Activated CD4-positive, alpha-beta memory T cell treated with anti-CD3 and anti-CD28 coated beads for 36 hours (primary cell): ENCODE results near the gene SERPINB13. TPM values are rescaled to one million over a fixed set of nuclear protein-coding genes. Genes with fewer than 3 reads are reported as not detected.

Experiments
- CTCF ChIA-PET: fragments of 350-600 bp; sonication (Branson Sonifier 250); formaldehyde crosslinking; loops from one replicate; lab custom pipeline; 2021; ENCODE audit warnings: antibody characterized with exemption, inconsistent platforms; lab: Charles Lee
- POLR2A ChIA-PET: fragments of 350-600 bp; sonication (Branson Sonifier 250); formaldehyde crosslinking; loops from one replicate; lab custom pipeline; 2021; ENCODE audit warnings: antibody characterized with exemption; lab: Charles Lee
- DNase-seq: peaks from one replicate; pipeline ENCODE4 v3.0.0-alpha.2; 2020
- H3K27ac Mint-ChIP-seq: one replicate; pipeline ENCODE4 v1.8.0; 2021; ENCODE audit warnings: mixed read lengths
- H3K27me3 Mint-ChIP-seq: one replicate; pipeline ENCODE4 v1.8.0; 2021; ENCODE audit warnings: mixed read lengths
- H3K36me3 Mint-ChIP-seq: one replicate; pipeline ENCODE4 v1.8.0; 2021; ENCODE audit warnings: mixed read lengths
- H3K4me1 Mint-ChIP-seq: one replicate; pipeline ENCODE4 v1.8.0; 2021; ENCODE audit warnings: low read depth, mixed read lengths
- H3K4me3 Mint-ChIP-seq: one replicate; pipeline ENCODE4 v1.8.0; 2021; ENCODE audit warnings: mild to moderate bottlenecking, mixed read lengths
- H3K9me3 Mint-ChIP-seq: one replicate; pipeline ENCODE4 v1.8.0; 2021; ENCODE audit warnings: mixed read lengths
- intact Hi-C: fragments of 100-400 bp; cut with micrococcal nuclease; formaldehyde crosslinking; loops from one replicate; pipeline ENCODE4 v1.15.1; 2023
- total RNA-seq, 2 experiments: library from RNA; stranded (reverse); gene quantifications; one replicate each; pipeline ENCODE4 v1.2.3, GENCODE V29; 2021

Gene SERPINB13
- not detected for total RNA-seq

DNA sequence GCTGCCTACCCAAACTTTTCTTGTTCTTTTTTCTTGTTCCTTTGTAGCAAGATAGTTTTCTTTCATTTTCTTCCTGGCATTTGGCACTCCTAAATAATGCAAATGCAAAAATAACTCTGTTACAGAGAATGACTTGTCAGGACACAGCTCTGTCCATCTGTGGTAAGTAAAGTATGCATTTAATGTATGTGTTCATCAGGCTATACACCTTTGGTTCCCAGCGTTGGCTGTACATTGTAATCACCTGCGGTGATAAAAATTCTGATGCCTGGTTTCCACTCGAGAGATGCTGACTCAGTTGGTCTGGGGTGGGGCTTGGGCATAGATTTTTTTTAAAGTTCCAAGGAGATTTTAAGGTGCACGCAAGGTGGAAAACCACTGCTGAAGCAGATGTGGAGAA lies at the start of gene SERPINB13:
TSS of gene SERPINB13 (plus strand) at position 378 of the 400 bp plus-strand sequence. CDS start 1,325 bp downstream, outside the sequence.
- Mint-ChIP-seq H3K27ac (no peak within 1 kb of the TSS), H3K4me1 (no peaks in the 10 kb centered on the region), H3K9me3 (no peaks in the 10 kb centered on the region), H3K36me3 (no peaks in the 10 kb centered on the region), H3K4me3 (no peak within 1 kb of the TSS), H3K27me3 (peaks cover 3% of the 10 kb centered on the region)
- intact Hi-C loops = no loop called here
- ChIA-PET POLR2A (no interaction called here), CTCF (no interaction called here)
- no peak for DNase-seq

DNA sequence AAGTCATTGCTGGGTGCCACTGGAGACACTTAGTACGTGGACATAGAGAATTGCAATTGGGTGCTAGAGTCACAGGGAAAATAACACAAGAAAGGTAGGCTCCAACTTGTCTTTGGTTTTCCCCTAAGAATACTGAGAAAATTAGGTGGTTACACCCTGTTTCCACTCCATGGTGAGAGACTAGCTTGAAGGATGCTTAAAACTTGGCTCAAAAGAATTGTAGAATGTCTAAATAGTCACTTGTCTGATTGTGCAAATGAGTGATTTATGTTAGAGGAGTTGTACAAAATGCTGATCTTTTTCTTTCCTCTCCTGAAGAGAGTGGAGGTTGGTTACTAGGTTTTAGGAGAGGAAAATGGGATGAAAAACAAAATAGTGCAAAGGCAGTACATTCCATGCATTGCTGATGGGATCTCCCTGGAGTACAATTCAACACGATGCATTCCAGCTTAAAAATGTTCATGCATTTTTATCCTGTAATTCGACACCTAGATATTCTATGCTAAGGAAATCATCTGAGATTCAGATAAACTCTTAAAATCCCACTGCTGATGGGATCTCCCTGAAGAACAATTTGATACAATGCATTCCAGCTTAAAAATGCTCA lies 47.1 kb upstream of the SERPINB13 start:
- intact Hi-C loops = no loop called here
- POLR2A ChIA-PET = no interaction called here
- H3K36me3 Mint-ChIP-seq = no peaks in the 10 kb centered on the region
- no peak overlapping the region for H3K27ac Mint-ChIP-seq
- H3K9me3 Mint-ChIP-seq = no peaks in the 10 kb centered on the region
- CTCF ChIA-PET = no interaction called here
- no peak overlapping the region for H3K4me3 Mint-ChIP-seq
- no peak for DNase-seq
- H3K27me3 Mint-ChIP-seq = peaks cover 18% of the 10 kb centered on the region
- H3K4me1 Mint-ChIP-seq = no peaks in the 10 kb centered on the region

- intact Hi-C loops = no loop called here
- POLR2A ChIA-PET = no interaction called here
Measured at GRCh38 chr18:63542069-63542468, 45.1 kb upstream of the SERPINB13 start, which contains the start of gene SERPINB12. SERPINB12 (plus strand) TSS chr18:63542369; CDS start chr18:63556160, 13,791 bp downstream.

DNA sequence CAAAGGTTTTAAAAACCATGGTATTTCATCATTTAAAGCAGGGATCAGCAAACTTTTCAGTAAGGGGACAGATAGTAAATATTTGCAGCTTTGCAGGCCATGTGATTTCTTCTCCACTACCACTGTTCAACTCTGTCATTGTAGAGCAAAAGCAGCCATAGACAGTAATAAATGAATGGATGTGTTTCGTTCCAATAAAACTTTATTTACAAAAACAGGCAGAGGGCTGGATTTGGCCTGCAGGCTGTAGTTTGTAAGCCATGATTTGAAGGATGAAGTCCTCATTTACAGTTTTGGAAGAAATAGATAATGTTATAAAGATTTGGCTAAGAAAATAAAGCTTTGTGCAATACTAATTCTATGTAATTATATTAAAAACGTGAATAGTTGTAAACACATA lies 43.1 kb upstream of the SERPINB13 start:
- Mint-ChIP-seq H3K36me3 (no peaks in the 10 kb centered on the region), H3K9me3 (no peaks in the 10 kb centered on the region), H3K27ac (no peak overlapping the region), H3K4me1 (no peaks in the 10 kb centered on the region), H3K27me3 (peaks cover 15% of the 10 kb centered on the region), H3K4me3 (no peak overlapping the region)
- ChIA-PET POLR2A (interaction anchor here (0.6 kb wide), 1 partner anchor 27 kb away, joined by 3 read pairs; no protein-coding TSS in a partner anchor), CTCF (interaction anchor here (1.7 kb wide), 1 partner anchor 25 kb away, joined by 5 read pairs; no protein-coding TSS in a partner anchor)
- intact Hi-C loops = no loop called here
- no peak for DNase-seq

More at GRCh38 chr18:63542069-63542468, 45.1 kb upstream of the SERPINB13 start, which contains the start of gene SERPINB12:
- Mint-ChIP-seq H3K27me3 (peaks cover 18% of the 10 kb centered on the region), H3K36me3 (no peaks in the 10 kb centered on the region), H3K4me3 (no peak within 1 kb of the TSS), H3K4me1 (no peaks in the 10 kb centered on the region), H3K9me3 (no peaks in the 10 kb centered on the region), H3K27ac (no peak within 1 kb of the TSS)
- DNase-seq = no peak
- CTCF ChIA-PET = interaction anchor here (0.5 kb wide), 1 partner anchor 39 kb away, joined by 4 read pairs; no protein-coding TSS in a partner anchor

DNA sequence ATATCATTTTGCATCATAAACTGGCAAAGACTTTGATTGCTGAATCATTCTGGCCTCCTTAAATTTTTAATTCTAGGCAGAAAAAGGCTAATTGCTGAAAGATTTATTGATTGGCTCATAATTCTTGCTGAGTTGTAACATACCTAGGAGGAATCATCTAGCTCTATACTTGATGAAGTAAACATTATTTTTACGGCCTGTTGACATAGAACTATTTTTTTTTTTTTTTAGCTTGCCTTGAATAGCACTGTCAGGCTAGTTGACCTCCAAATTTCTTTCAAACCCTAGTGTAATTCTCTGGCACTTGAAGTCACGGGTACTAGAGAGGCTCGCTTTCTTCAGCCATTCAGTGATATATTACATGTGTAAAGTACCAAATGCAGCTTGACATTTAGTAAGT lies 42.1 kb upstream of the SERPINB13 start:
- CTCF ChIA-PET = interaction anchor here (1.4 to 1.7 kb wide), 2 partner anchors 26 to 34 kb away, joined by 3 to 5 read pairs; no protein-coding TSS in a partner anchor
- POLR2A ChIA-PET = no interaction called here
- no peak for DNase-seq
- Mint-ChIP-seq H3K27ac (no peak overlapping the region), H3K9me3 (no peaks in the 10 kb centered on the region), H3K36me3 (no peaks in the 10 kb centered on the region), H3K27me3 (peaks cover 11% of the 10 kb centered on the region), H3K4me3 (no peak overlapping the region), H3K4me1 (no peaks in the 10 kb centered on the region)
- intact Hi-C loops = no loop called here

DNA sequence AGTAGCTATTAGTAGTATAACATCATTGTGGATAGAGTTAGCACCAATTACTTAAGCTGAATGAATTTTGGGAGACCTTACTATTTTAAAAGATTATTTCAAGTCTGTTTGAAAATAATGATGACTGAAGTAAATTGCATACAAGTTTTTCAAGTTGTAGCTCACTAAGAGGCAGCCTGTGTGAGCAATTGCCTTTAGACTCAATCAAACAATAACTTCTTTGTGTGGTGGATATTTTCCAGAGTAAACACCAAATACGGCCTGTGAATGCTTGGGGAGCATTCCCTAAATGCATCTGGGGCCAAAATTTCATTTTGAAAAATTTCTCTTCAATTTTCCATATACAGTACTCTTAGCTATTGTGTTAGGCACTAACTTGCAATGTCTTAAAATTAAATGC lies 37.1 kb upstream of the SERPINB13 start:
- no peaks in the 10 kb centered on the region for H3K4me1 Mint-ChIP-seq
- H3K9me3 Mint-ChIP-seq = no peaks in the 10 kb centered on the region
- H3K27ac Mint-ChIP-seq = no peak overlapping the region
- CTCF ChIA-PET = interaction anchor here (1.2 to 1.6 kb wide), 2 partner anchors 32 to 39 kb away, joined by 3 read pairs; no protein-coding TSS in a partner anchor
- no peak overlapping the region for H3K4me3 Mint-ChIP-seq
- intact Hi-C loops = no loop called here
- peaks cover 8% of the 10 kb centered on the region for H3K27me3 Mint-ChIP-seq
- no peaks in the 10 kb centered on the region for H3K36me3 Mint-ChIP-seq
- DNase-seq = no peak
- POLR2A ChIA-PET = no interaction called here

DNA sequence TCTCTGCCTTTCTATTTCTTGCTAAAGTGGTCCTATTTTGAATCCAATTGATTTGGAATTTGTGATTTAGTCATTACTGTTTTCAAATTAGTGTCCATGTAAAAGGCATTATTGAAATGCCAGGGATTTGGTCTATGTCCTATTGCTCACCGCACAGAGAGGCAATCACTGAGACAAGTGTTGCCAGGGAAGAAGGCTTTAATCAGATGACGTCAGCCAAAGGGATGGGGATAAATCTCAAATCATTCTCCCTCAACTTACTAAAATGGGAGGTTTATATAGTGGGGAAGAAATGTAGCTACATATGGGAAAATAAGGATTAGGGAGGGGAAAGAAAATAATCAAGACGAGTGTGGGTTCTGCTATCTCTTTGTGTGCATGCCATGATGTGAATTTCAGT lies 35.4 kb upstream of the SERPINB13 start:
- ChIA-PET CTCF (interaction anchor here (0.8 to 1.0 kb wide), 2 partner anchors 34 to 40 kb away, joined by 3 to 5 read pairs; no protein-coding TSS in a partner anchor), POLR2A (no interaction called here)
- H3K27me3 Mint-ChIP-seq = peaks cover 8% of the 10 kb centered on the region
- no peak overlapping the region for H3K4me3 Mint-ChIP-seq
- intact Hi-C loops = no loop called here
- H3K27ac Mint-ChIP-seq = no peak overlapping the region
- H3K36me3 Mint-ChIP-seq = no peaks in the 10 kb centered on the region
- H3K9me3 Mint-ChIP-seq = no peaks in the 10 kb centered on the region
- DNase-seq = no peak
- H3K4me1 Mint-ChIP-seq = no peaks in the 10 kb centered on the region

DNA sequence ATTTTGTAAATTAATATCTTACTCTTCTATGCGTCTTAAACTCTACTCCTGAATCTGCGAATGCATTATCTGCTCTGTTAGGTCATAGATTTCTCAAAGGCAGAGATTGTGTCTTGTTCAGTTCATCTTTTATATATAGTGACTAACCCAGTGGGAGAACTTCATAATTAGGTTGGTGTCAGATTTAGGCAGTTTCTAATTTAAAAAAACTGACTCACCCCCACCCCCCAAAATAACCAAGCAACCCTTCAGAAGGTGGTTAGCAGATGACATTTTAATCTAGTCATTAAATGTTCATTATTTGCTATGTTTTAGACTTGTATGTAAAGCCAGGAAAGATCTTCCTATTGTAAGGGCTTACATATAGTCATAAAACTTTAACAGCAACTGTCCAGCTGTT lies 34.6 kb upstream of the SERPINB13 start:
- no peak overlapping the region for H3K27ac Mint-ChIP-seq
- peaks cover 8% of the 10 kb centered on the region for H3K27me3 Mint-ChIP-seq
- intact Hi-C loops = no loop called here
- no peaks in the 10 kb centered on the region for H3K9me3 Mint-ChIP-seq
- H3K36me3 Mint-ChIP-seq = no peaks in the 10 kb centered on the region
- CTCF ChIA-PET = interaction anchor here (0.8 to 1.0 kb wide), 2 partner anchors 35 to 40 kb away, joined by 3 to 5 read pairs; no protein-coding TSS in a partner anchor
- POLR2A ChIA-PET = no interaction called here
- no peak for DNase-seq
- no peak overlapping the region for H3K4me3 Mint-ChIP-seq
- no peaks in the 10 kb centered on the region for H3K4me1 Mint-ChIP-seq

GRCh38 chr18:63553081-63553480 lies 34.1 kb upstream of the SERPINB13 start:
- Mint-ChIP-seq H3K4me3 (no peak overlapping the region), H3K9me3 (no peaks in the 10 kb centered on the region), H3K27me3 (peaks cover 6% of the 10 kb centered on the region), H3K27ac (no peak overlapping the region), H3K36me3 (no peaks in the 10 kb centered on the region), H3K4me1 (no peaks in the 10 kb centered on the region)
- no peak for DNase-seq
- ChIA-PET POLR2A (no interaction called here), CTCF (no interaction called here)
- intact Hi-C loops = no loop called here

- no peak for DNase-seq
- POLR2A ChIA-PET = interaction anchor here (0.5 kb wide), 1 partner anchor 86 kb away, joined by 3 read pairs; no protein-coding TSS in a partner anchor
- H3K27me3 Mint-ChIP-seq = peaks cover 6% of the 10 kb centered on the region
- H3K27ac Mint-ChIP-seq = no peak overlapping the region
- H3K9me3 Mint-ChIP-seq = no peaks in the 10 kb centered on the region
- H3K36me3 Mint-ChIP-seq = no peaks in the 10 kb centered on the region
- intact Hi-C loops = no loop called here
- H3K4me3 Mint-ChIP-seq = no peak overlapping the region
- CTCF ChIA-PET = no interaction called here
- no peaks in the 10 kb centered on the region for H3K4me1 Mint-ChIP-seq
Measured at GRCh38 chr18:63559567-63560491, 27.3 kb upstream of the SERPINB13 start.

- Mint-ChIP-seq H3K9me3 (no peaks in the 10 kb centered on the region), H3K4me1 (no peaks in the 10 kb centered on the region), H3K36me3 (no peaks in the 10 kb centered on the region), H3K4me3 (no peak overlapping the region), H3K27me3 (peaks cover 6% of the 10 kb centered on the region), H3K27ac (no peak overlapping the region)
- POLR2A ChIA-PET = no interaction called here
- no peak for DNase-seq
- CTCF ChIA-PET = no interaction called here
- intact Hi-C loops = no loop called here
Measured at GRCh38 chr18:63562284-63562683, 24.9 kb upstream of the SERPINB13 start.

DNA sequence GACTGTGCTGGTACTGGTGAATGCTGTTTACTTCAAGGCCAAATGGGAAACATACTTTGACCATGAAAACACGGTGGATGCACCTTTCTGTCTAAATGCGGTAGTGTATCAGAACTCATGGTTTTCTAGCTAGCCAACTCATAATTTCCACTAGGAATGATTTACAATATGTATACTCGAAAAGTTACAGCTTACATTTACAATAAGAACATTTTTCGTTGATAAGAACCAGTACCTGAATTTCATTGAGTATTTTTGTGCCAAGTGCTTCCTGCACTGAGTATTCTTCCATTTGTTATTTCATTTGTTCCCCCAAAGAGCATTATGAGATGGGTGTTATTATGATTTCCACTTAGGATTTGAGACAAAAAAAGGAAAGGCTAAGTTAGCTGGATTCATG lies 23.1 kb upstream of the SERPINB13 start:
- ChIA-PET POLR2A (no interaction called here), CTCF (interaction anchor here (1.4 kb wide), 1 partner anchor 46 kb away, joined by 4 read pairs; no protein-coding TSS in a partner anchor)
- Mint-ChIP-seq H3K27me3 (peaks cover 10% of the 10 kb centered on the region), H3K4me3 (no peak overlapping the region), H3K4me1 (no peaks in the 10 kb centered on the region), H3K9me3 (no peaks in the 10 kb centered on the region), H3K27ac (no peak overlapping the region), H3K36me3 (no peaks in the 10 kb centered on the region)
- intact Hi-C loops = no loop called here
- no peak for DNase-seq
